Liver (tissue), 2 donors: ENCODE measurements around the gene MYO15B.

Experiments used
- JUND ChIP-seq, 2 donors: IDR thresholded peaks; 2 replicates each; pipeline ENCODE4 v1.6.1; 2016; ENCODE audit warnings: antibody characterized with exemption in 2 of 2
- TAF1 ChIP-seq: conservative IDR thresholded peaks from 2 replicates; pipeline ENCODE4 v1.6.1; 2016; ENCODE audit warnings: antibody characterized with exemption, mild to moderate bottlenecking
- TF ChIP-seq, protein P1 (sequence below): IDR thresholded peaks from 2 replicates; pipeline ENCODE4 v1.6.1; 2016; ENCODE audit warnings: antibody characterized with exemption, mild to moderate bottlenecking
- TF ChIP-seq, protein P2 (sequence below): IDR thresholded peaks from 2 replicates; pipeline ENCODE4 v1.6.1; 2016; ENCODE audit warnings: antibody characterized with exemption
- donor health status: healthy.

DNA sequence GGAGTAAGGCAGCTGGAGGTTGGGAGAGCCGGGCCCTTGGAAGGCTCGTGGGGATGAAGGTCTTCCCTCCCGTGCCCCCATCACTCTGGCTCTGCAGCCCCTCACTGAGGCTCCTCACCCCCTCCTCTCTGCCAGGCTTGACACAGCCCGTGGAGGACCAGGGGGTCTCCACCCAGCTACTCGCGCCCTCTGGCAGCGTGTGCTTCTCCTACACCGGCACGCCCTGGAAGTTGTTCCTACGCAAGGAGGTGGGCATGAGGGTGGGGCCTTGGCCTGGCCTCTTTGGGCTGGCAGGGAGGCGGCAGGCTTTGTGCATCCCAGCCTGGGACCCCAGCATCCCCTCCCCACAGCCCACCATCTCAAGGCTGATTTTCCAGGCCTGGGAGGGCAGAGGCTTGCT is 30.1 kb downstream of the MYO15B start:
- TF ChIP-seq, protein P1, sequence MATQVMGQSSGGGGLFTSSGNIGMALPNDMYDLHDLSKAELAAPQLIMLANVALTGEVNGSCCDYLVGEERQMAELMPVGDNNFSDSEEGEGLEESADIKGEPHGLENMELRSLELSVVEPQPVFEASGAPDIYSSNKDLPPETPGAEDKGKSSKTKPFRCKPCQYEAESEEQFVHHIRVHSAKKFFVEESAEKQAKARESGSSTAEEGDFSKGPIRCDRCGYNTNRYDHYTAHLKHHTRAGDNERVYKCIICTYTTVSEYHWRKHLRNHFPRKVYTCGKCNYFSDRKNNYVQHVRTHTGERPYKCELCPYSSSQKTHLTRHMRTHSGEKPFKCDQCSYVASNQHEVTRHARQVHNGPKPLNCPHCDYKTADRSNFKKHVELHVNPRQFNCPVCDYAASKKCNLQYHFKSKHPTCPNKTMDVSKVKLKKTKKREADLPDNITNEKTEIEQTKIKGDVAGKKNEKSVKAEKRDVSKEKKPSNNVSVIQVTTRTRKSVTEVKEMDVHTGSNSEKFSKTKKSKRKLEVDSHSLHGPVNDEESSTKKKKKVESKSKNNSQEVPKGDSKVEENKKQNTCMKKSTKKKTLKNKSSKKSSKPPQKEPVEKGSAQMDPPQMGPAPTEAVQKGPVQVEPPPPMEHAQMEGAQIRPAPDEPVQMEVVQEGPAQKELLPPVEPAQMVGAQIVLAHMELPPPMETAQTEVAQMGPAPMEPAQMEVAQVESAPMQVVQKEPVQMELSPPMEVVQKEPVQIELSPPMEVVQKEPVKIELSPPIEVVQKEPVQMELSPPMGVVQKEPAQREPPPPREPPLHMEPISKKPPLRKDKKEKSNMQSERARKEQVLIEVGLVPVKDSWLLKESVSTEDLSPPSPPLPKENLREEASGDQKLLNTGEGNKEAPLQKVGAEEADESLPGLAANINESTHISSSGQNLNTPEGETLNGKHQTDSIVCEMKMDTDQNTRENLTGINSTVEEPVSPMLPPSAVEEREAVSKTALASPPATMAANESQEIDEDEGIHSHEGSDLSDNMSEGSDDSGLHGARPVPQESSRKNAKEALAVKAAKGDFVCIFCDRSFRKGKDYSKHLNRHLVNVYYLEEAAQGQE: no peak
- TF ChIP-seq, protein P2, sequence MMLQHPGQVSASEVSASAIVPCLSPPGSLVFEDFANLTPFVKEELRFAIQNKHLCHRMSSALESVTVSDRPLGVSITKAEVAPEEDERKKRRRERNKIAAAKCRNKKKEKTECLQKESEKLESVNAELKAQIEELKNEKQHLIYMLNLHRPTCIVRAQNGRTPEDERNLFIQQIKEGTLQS: no peak
- TF ChIP-seq TAF1 (no peak), JUND (IDR thresholded peaks at IDR 0.05) (no peak)
